GM12874 (cell line): ENCODE measurements around the gene ADAMTSL3.

ENCODE experiments used
- TF ChIP-seq, protein P1 (sequence below): IDR thresholded peaks from 2 replicates; pipeline ENCODE4 v1.5.1; 2011; ENCODE audit warnings: low read depth, mild to moderate bottlenecking, control low read depth, low read length, moderate library complexity; ENCODE audit not compliant: insufficient read depth

Gene ADAMTSL3

DNA sequence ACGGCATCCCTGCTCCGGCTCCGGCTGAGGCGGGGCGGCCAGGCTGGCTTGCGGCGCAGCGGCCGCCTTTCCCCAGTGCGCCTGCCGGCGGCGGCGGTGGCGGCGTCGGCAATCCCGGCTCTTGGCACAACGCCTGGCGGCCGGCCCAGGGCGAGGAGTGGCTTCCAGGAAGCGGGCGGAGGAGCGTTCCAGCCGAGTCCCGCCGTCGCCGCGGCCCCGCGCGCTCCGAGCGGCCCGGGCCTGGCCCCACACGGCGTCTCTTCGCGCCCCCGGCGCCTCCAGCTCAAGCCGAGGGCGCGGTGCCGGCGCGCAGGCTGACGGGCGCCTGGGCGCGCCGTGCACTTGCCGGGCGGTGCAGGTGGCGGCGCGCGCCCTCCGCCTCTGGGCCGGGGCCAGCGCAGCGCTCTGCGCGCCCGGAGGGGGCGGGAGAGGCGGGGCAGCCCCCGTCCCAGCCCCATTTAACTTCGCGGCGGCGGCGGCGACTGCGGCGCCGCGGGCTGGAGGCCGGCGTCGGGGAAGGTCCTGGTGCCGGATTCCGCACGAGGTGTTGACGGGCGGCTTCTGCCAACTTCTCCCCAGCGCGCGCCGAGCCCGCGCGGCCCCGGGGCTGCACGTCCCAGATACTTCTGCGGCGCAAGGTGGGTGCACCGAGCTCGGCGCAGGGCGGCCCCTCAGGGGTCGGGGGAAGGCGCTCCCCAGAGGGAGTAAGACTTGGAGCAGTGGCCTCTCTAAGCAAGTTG lies at the start of gene ADAMTSL3:
Gene ADAMTSL3 (plus strand): TSS at position 485 of the 740 bp plus-strand sequence. CDS start 1,639 bp downstream, outside the sequence.
- TF ChIP-seq, protein P1, sequence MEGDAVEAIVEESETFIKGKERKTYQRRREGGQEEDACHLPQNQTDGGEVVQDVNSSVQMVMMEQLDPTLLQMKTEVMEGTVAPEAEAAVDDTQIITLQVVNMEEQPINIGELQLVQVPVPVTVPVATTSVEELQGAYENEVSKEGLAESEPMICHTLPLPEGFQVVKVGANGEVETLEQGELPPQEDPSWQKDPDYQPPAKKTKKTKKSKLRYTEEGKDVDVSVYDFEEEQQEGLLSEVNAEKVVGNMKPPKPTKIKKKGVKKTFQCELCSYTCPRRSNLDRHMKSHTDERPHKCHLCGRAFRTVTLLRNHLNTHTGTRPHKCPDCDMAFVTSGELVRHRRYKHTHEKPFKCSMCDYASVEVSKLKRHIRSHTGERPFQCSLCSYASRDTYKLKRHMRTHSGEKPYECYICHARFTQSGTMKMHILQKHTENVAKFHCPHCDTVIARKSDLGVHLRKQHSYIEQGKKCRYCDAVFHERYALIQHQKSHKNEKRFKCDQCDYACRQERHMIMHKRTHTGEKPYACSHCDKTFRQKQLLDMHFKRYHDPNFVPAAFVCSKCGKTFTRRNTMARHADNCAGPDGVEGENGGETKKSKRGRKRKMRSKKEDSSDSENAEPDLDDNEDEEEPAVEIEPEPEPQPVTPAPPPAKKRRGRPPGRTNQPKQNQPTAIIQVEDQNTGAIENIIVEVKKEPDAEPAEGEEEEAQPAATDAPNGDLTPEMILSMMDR = no peak

- TF ChIP-seq, protein P1 = no peak
Observed at GRCh38 chr15:83604549-83604948, 49.4 kb upstream of the ADAMTSL3 start.

DNA sequence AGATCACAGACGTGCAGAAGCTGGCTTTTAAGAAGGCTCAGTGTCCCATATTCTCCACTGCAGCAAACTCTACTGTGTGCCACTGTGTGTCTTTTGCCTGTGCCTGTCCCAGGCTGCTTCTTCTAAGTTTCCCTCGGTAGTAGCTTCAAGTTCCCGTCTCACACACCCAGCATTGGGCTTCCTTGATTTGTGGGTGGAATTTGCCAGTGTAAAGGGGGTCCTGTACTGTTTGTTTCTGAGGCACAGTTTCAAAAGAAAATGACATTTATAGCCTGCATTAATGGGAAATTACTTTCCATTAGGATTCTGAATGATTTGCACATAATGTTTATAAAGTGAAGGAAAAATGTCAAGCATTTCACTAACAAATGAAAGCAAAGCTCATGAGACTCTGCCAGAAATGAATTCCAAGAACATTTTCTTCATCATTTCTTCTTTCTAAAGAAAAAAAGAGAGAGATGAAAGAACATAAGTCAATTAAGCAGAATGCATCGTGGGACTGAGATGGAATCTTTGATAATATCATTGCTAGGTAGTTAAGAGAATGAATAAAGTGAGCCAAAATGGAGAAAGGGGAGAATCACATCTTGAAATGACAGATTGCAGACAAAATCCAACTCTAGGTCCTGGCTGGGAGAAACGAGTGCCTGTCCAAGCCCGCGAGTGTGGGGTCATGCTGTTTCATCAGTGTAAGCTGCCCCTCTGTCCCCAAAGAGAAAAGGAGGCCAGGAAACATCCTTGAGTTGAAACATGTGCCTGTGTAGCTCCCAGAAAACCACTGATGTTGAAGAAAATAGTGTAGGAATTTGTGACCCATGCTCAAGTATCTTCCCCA lies 48.6 kb upstream of the ADAMTSL3 start:
- TF ChIP-seq, protein P1 = no peak

DNA sequence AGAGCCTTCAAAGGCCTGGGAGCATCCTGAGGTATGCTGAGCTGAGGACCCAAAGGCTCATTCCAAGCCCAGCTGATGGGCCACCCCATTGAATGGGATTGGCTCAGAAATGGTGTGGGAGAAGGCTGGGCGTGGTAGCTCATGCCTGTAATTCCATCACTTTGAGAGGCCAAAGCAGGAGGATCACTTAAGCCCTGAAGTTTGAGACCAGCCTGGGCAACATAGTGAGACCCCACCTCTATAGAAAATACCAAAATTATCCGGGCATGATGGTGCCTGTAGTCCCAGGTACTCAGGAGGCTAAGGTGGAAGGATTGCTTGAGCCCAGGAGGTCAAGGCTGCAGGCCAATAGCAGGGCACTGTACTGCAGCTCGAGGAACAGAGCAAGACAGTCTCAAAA lies 43.8 kb upstream of the ADAMTSL3 start:
- TF ChIP-seq, protein P1 = no peak

- TF ChIP-seq, protein P1 = no peak
Observed at GRCh38 chr15:83610901-83611685, 42.8 kb upstream of the ADAMTSL3 start.

- TF ChIP-seq, protein P1 = no peak
Observed at GRCh38 chr15:83612226-83612625, 41.7 kb upstream of the ADAMTSL3 start.
